Stimulated activated CD8-positive, alpha-beta memory T cell treated with anti-CD3 and anti-CD28 coated beads, Interleukin-7, amount 100 ng/mL, for 48 hours (primary cell): ENCODE data around the gene KRTAP17-1.
"Not testable (repeated sequence)": the region's sequence is repeated elsewhere in the genome, so short reads cannot be mapped to it uniquely, and the experiment has no call there.

Experiments used
- DNase-seq, 2 donors: peaks; one replicate each; pipeline ENCODE4 v3.0.0-alpha.2; 2020; ENCODE audit warnings: low read depth in 1 of 2; ENCODE audit errors: extremely low read depth in 1 of 2

Gene KRTAP17-1

GRCh38 chr17:41307647-41308046, 7.9 kb downstream of the KRTAP17-1 start:
- DNase-seq = no peak

- DNase-seq = no peak
Observed at GRCh38 chr17:41304091-41304490, 11.4 kb downstream of the KRTAP17-1 start.

DNA sequence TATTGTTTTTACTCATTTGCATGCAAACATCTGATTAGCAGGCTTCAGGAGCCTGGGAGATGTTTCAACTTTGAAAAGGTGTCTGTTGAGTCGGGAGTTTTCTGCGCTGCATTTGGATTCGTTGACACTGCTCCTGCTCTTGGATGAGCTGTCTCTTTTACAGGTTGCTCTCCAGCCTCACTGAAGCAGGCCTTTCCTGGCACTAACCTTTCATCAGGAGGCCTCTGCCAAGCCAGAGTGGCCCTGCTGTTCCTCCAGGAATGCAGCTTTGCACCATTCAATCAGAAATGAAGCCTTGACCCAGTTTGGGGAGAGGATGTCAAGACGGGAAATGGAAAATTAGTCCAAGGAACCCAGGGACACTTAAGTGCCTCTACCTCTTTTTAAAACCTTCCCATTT, 12.5 kb downstream of the KRTAP17-1 start:
- no peak for DNase-seq

GRCh38 chr17:41301916-41302901, 13.3 kb downstream of the KRTAP17-1 start, which contains the start of gene KRTAP29-1:
Gene KRTAP29-1 (minus strand): TSS chr17:41302851. CDS start chr17:41302851, 0 bp downstream.
- no peak for DNase-seq

DNA sequence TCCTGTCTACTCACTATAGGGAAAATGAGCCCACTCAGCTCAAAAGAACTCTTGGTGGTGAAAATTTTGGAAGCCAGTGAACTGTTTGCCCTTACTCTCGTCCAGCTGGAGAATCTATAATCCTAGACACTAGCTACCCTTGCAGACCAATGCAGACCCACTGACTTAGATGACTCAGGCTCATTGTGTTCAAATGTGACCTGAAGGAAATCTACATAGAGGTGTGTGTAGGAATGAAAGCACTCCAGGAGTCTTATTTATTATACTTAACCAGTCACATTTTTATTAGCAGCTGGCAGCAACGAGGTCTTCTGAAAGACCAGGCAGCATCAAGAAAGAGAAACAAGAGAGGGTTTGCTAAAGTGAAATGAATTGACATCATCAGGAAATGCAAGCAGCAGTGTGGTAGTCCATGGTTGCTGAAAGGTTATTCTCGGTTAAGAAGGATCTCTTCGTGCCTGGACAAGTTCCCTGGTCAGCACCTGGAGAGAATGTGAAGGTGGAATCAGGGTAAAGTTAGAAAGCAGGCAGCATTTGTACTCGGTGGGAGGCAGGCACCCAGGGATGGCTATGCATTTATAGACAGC, 14.2 kb downstream of the KRTAP17-1 start:
- no peak for DNase-seq

- DNase-seq = no peak
Observed at GRCh38 chr17:41298458-41299135, 16.9 kb downstream of the KRTAP17-1 start.

- DNase-seq = no peak
Observed at GRCh38 chr17:41296846-41297245, 18.7 kb downstream of the KRTAP17-1 start.

- no peak for DNase-seq
Observed at GRCh38 chr17:41294016-41294415, 21.5 kb downstream of the KRTAP17-1 start.

DNA sequence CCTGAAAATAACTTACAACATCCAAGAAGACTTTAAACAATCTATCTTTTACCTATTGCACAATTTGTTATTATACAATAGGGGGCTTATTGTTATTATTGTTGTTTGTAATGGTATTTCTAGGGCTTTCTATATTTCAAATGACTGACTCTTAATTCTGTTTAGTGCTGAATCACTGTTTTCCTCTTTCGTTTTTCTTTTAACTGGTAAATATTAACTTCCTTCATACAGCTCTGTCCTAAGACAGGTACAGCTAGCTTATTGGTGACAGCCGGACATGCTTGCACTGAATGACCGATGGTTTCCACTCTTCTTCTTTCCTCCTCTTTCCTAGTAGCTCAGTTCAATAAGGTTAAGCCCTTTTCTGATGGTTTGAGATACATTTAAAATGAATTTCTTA, 28.5 kb downstream of the KRTAP17-1 start:
- DNase-seq = no peak

DNA sequence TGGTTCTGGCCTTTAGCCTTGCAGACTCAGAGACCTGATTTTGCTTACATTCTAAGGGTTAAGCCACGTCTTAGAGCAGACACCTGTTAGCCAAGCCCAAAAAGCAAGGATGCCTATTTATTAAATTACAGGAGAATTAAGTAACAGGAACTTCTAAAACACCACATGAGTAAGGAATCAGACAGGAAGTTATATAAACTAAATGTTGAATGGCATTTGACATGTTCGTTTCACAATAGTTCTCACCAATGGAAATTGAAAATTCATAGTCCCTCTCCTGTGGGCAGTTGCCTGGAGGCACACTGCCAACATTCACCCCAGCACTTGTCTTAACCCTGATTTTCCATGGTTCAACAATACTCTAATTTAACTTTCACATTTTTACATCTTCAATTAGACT, 31.0 kb downstream of the KRTAP17-1 start:
- DNase-seq = no peak

- DNase-seq = no peak
Observed at GRCh38 chr17:41284043-41284442, 31.5 kb downstream of the KRTAP17-1 start.

DNA sequence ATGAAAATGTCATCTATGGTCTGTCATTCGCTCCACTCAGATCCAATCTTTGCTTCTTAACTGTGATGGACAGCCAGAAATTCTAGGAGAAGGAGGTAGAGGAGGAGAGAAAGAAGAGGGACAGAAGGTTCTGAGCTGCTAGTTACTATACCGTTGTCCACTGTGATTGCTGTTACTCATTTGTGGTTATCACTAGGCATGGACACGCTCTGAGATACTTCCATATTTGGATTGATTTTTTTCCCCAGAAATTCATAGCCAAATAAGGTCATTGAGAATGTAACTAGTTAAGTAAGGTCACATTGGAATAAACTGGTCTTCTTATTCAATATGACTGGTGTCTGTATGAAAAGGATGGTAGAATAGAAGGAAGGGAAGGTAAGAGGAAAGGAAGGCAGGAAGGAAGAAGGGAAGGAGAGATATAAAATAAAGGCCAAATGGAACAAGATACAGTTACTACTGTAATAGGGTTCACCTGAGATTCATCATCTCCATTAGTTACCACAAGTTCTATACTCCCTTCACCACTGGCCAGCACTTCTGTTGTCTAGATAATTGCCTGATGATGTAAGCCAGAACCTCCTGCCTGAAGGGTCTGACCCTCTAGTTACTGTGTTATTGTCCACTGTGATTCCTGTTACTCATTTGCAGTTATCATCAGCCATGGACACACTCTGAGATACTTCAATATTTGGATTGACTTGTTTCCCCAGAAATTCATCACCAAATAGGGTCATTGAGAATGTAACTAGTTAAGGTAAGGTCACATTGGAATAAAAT, 37.1 kb downstream of the KRTAP17-1 start:
- DNase-seq = no peak

DNA sequence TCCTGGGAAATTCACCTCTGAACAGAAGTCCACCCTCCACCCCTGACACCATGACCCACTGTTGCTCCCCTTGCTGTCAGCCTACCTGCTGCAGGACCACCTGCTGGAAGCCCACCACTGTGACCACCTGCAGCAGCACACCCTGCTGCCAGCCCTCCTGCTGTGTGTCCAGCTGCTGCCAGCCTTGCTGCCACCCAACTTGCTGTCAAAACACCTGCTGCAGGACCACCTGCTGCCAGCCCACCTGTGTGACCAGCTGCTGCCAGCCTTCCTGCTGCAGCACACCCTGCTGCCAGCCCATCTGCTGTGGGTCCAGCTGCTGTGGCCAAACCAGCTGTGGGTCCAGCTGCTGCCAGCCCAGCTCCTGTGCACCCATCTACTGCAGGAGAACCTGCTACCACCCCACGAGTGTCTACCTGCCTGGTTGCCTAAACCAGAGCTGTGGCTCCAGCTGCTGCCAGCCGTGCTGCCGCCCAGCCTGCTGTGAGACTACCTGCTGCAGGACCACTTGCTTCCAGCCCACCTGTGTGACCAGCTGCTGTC, 39.8 kb downstream of the KRTAP17-1 start, which contains the start of gene KRTAP9-7:
KRTAP9-7 (plus strand) TSS at position 51 of the 543 bp plus-strand sequence; CDS start at position 51, 0 bp downstream.
- DNase-seq = not testable (repeated sequence)

- no peak for DNase-seq
Observed at GRCh38 chr17:41271858-41272257, 43.7 kb downstream of the KRTAP17-1 start.

DNA sequence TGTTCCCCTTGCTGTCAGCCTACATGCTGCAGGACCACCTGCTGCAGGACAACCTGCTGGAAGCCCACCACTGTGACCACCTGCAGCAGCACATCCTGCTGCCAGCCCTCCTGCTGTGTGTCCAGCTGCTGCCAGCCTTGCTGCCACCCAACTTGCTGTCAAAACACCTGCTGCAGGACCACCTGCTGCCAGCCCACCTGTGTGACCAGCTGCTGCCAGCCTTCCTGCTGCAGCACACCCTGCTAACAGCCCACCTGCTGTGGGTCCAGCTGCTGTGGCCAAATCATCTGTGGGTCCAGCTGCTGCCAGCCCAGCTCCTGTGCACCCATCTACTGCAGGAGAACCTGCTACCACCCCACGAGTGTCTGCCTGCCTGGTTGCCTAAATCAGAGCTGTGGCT, 44.2 kb downstream of the KRTAP17-1 start:
- DNase-seq = not testable (repeated sequence)

DNA sequence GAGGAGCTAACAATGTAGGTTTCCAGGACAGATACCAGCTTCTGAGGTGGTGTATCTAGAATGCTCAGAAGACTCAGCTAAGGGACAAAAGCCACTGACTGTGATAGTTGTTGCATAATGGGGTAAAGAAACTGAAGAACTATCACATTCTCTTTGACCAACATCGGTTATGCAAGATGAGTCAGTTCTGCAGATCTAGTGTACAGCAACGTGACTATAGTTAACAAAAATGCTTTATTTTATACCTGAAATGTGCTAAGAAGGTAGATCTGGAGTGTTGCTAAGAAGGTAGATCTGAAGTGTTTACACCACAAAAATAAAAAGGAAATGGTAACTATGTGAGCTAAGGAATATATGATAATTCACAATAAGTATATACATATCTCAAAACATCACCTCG, 47.8 kb downstream of the KRTAP17-1 start:
- DNase-seq = no peak

GRCh38 chr17:41265078-41265477, 50.4 kb downstream of the KRTAP17-1 start, which contains the start of gene KRTAP9-6:
Gene KRTAP9-6 (plus strand): TSS chr17:41265378. CDS start chr17:41265378, 0 bp downstream.
- no peak for DNase-seq
